CD4-positive, alpha-beta T cell treated with Interleukin-10 for 1 hour (primary cell): ENCODE results near the gene KRTDAP.

Experiments used
- DNase-seq: peaks from one replicate; pipeline ENCODE4 v3.0.0-alpha.2; 2020

Gene KRTDAP

GRCh38 chr19:35490364-35490763, at the start of gene KRTDAP:
Gene KRTDAP, minus strand, starts transcription at chr19:35490464. Its CDS starts 22 bp downstream, at chr19:35490442.
- no peak for DNase-seq

GRCh38 chr19:35539850-35540249, 49.6 kb upstream of the KRTDAP start:
- no peak for DNase-seq

- no peak for DNase-seq
Observed at GRCh38 chr19:35539314-35539713, 49.0 kb upstream of the KRTDAP start.

GRCh38 chr19:35534803-35535480, 44.7 kb upstream of the KRTDAP start:
- DNase-seq = no peak

- DNase-seq = peak; percentile 47
Observed at GRCh38 chr19:35533822-35534392, 43.6 kb upstream of the KRTDAP start.

GRCh38 chr19:35533201-35533821, 43.0 kb upstream of the KRTDAP start, which contains the start of gene GAPDHS:
Gene GAPDHS, plus strand, starts transcription at chr19:35533456. Its CDS starts 72 bp downstream, at chr19:35533528.
- no peak for DNase-seq

GRCh38 chr19:35531291-35531690, 41.0 kb upstream of the KRTDAP start:
- no peak for DNase-seq

GRCh38 chr19:35529241-35530218, 39.3 kb upstream of the KRTDAP start:
- DNase-seq = no peak

GRCh38 chr19:35528218-35529038, 38.2 kb upstream of the KRTDAP start, which contains the start of gene SBSN:
Gene SBSN, minus strand, starts transcription at chr19:35528311. Its CDS starts 30 bp downstream, at chr19:35528281.
- DNase-seq = no peak

- no peak for DNase-seq
Observed at GRCh38 chr19:35525873-35526272, 35.6 kb upstream of the KRTDAP start.

- DNase-seq = no peak
Observed at GRCh38 chr19:35524181-35524837, 34.0 kb upstream of the KRTDAP start.

- DNase-seq = no peak
Observed at GRCh38 chr19:35522745-35523327, 32.6 kb upstream of the KRTDAP start.

- no peak for DNase-seq
Observed at GRCh38 chr19:35521124-35521743, 31.0 kb upstream of the KRTDAP start.

- DNase-seq = no peak
Observed at GRCh38 chr19:35519291-35519690, 29.0 kb upstream of the KRTDAP start.

GRCh38 chr19:35518313-35518712, 28.0 kb upstream of the KRTDAP start:
- no peak for DNase-seq

- no peak for DNase-seq
Observed at GRCh38 chr19:35517342-35517741, 27.1 kb upstream of the KRTDAP start.

GRCh38 chr19:35516310-35516709, 26.0 kb upstream of the KRTDAP start:
- no peak for DNase-seq

- DNase-seq = no peak
Observed at GRCh38 chr19:35514282-35514809, 24.1 kb upstream of the KRTDAP start.

GRCh38 chr19:35513628-35514281, 23.5 kb upstream of the KRTDAP start, which contains the start of gene DMKN:
Gene DMKN, minus strand, starts transcription at chr19:35513649. Its CDS starts 174 bp downstream, at chr19:35513475.
- no peak for DNase-seq
